Measurements from ENCODE around the gene SLC47A2.

DNA sequence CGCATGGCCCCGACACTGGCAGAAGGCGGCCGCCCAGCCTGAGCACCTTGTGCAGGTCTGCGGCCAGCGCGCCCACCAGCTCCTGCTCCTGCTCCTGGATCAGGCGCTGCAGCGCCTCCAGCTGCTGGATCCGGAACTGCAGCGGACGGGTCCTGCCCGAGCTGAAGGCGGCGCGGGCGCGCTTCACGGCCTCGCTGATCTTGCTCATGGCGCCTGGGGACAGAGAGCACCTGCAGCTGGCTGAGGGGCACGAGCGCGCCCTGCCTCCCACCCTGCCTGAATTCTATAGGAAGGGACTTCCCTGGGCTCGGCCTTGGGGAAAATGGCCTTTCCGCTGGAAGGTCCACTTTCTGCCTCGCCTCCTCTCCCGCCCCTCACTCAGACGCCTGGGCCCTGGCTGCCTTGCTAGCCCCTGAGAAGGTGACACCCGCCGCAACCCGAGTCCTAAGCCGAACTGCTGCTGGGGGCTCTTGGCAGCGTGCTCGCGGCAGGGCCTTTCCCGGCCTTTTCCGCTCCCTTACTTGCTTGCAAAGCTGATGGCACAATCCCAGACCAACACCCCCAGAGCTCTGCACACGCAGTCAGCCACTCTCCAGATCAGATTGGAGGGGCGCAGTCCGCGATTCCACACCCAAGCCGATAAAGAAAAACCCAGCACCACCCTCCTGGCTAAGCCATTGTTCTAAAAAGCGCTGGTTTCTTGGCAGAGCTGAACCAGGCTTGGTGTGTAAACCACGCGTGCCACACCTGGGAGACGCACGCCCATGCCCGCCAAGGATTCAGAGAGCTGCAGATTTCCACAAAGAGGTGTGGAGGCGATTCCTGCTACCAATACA is 28.8 kb upstream of the SLC47A2 start:
- TF ChIP-seq EZH2 (IDR thresholded peaks at IDR 0.05; ENCODE audit: borderline replicate concordance, insufficient read depth, low read length, poor library complexity, severe bottlenecking), result no peak
- no peak for TF ChIP-seq RAD21 (conservative IDR thresholded peaks at IDR 0.05)
